Psoas muscle (tissue), 8 donors: ENCODE data around the gene ZDHHC4. TPM values are rescaled to one million over a fixed set of nuclear protein-coding genes. Genes with fewer than 3 reads are reported as not detected.
"Not testable (repeated sequence)": the region's sequence is repeated elsewhere in the genome, so short reads cannot be mapped to it uniquely, and the experiment has no call there.

Experiments used
- ATAC-seq, 4 donors: fragments of 200-7000 bp; cut with Tn5 transposase; one replicate each; pipeline ENCODE4 v1.9.1; 2020; ENCODE audit warnings: moderate library complexity in 3 of 4, mild to moderate bottlenecking in 2 of 4
- DNase-seq, 2 donors: peaks; one replicate each; pipeline ENCODE4 v3.0.0-alpha.2; 2020
- H3K27ac ChIP-seq: fragments of 200-600 bp; one replicate; pipeline ENCODE4 v1.8.0; 2022
- H3K27me3 ChIP-seq, 3 donors: fragments of 200-600 bp in 1 of 3; one replicate each; pipeline versions ENCODE4 v1.6.1 to v1.8.0; 2013 to 2022; ENCODE audit warnings: low read length in 2 of 3, mild to moderate bottlenecking in 2 of 3, moderate library complexity in 1 of 3; ENCODE audit not compliant: insufficient read depth in 3 of 3
- H3K36me3 ChIP-seq, 2 donors: fragments of 200-600 bp in 1 of 2; one replicate each; pipeline versions ENCODE4 v1.6.1 to v1.8.0; 2013 to 2022; ENCODE audit warnings: low read depth in 1 of 2, mild to moderate bottlenecking in 1 of 2, moderate library complexity in 1 of 2; ENCODE audit not compliant: insufficient read depth in 1 of 2
- H3K4me1 ChIP-seq: fragments of 200-600 bp; one replicate; pipeline ENCODE4 v1.8.0; 2022
- H3K4me3 ChIP-seq: fragments of 200-600 bp; one replicate; pipeline ENCODE4 v1.8.0; 2022; ENCODE audit warnings: mild to moderate bottlenecking
- H3K9me3 ChIP-seq: fragments of 200-600 bp; one replicate; pipeline ENCODE4 v1.8.0; 2022
- CTCF ChIP-seq: fragments of 200-600 bp; IDR thresholded peaks from one replicate; pipeline ENCODE4 v1.8.0; 2022; ENCODE audit warnings: antibody characterized with exemption
- WGBS, 3 donors: extraction: QIAGEN DNeasy Blood & Tissue Kit; methylation state at CpG; one replicate each; pipeline versions ENCODE4 v1.1.6 to v1.1.7; 2013; 5-methylcytosine and 5-hydroxymethylcytosine counted together
- intact Hi-C, 2 donors: fragments of 100-400 bp; cut with DNase I; formaldehyde crosslinking; loops; one replicate each; pipeline versions ENCODE4 v1.11.0 to v1.14.2; 2022
- polyA plus RNA-seq, 3 donors: library from polyadenylated mRNA; stranded (reverse); fragments of 200-250 nt; gene quantifications; one replicate each; pipeline ENCODE4 v1.2.3, GENCODE V29; 2013
- total RNA-seq, 4 donors: library from RNA; stranded (reverse); fragmentation: NEBNext Ultra II Directional in 2 of 4; extraction: Animal tissue kit (Norgen Biotek cat#: 25700) in 2 of 4; gene quantifications; one replicate each; pipeline versions ENCODE4 v1.2.1 to v1.2.4, GENCODE V29; 2021 to 2023
- donor health status: healthy with polysubstance abuse.
- donor health status: DM: no; HTN: no; CAD: no; lungs with moderate emphysema.
- donor health status: Bipolar disorder and iron deficiency.
- donor health status: healthy.
- donor health status: DM: yes; HTN: yes; CAD: no.
- donor health status: DM: no; HTN: no; CAD: no.
- donor health status: DM: no; HTN: no; CAD: no.
- donor health status: DM: yes; HTN: yes; CAD: no.

Gene ZDHHC4
- total and polyA plus RNA-seq, 7 donors, result 46.7 to 112 (median 60.0) TPM

- no peak for ATAC-seq
- H3K9me3 ChIP-seq, result no peaks in the 10 kb centered on the region
- H3K27ac ChIP-seq, result no peak overlapping the region
- no peak for DNase-seq
- no peak overlapping the region for H3K4me3 ChIP-seq
- H3K27me3 ChIP-seq, result no peaks in the 10 kb centered on the region
- WGBS, 3 donors, result 62 to 63% (median 63%) methylated on average over 11 of the region's 11 CpGs
- no peak for TF ChIP-seq CTCF
- intact Hi-C loops, result no loop called here
- no peaks in the 10 kb centered on the region for H3K36me3 ChIP-seq
- H3K4me1 ChIP-seq, result no peaks in the 10 kb centered on the region
Observed at GRCh38 chr7:6630007-6630849, 53.0 kb downstream of the ZDHHC4 start.

DNA sequence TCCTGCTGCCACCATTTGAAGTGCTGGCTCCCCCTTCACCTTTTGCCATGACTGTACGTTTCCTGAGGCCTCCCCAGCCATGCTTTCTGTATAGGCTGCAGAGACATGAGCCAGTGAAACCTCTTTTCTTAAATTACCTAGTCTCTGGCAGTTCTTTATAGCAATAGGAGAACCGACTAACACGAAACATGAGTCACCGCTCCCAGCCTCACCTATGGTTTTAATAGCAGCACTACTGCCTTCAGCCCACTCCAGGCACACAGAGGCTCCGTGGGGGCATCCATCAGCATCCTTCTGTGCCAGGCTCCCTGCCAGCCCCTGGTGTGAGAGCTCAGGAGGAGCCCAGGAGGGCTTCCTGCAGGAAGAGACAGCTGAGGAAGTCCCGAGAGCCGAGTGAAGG is 54.4 kb downstream of the ZDHHC4 start:
- Histone ChIP-seq H3K27me3 (no peaks in the 10 kb centered on the region), H3K4me1 (peaks cover 4% of the 10 kb centered on the region), H3K4me3 (no peak overlapping the region), H3K27ac (no peak overlapping the region), H3K9me3 (no peaks in the 10 kb centered on the region), H3K36me3 (no peaks in the 10 kb centered on the region)
- WGBS, 3 donors, result 56 to 68% (median 67%) methylated on average over 7 of the region's 7 CpGs
- intact Hi-C loops, result no loop called here
- ATAC-seq (no peak), DNase-seq (no peak)
- no peak for TF ChIP-seq CTCF

DNA sequence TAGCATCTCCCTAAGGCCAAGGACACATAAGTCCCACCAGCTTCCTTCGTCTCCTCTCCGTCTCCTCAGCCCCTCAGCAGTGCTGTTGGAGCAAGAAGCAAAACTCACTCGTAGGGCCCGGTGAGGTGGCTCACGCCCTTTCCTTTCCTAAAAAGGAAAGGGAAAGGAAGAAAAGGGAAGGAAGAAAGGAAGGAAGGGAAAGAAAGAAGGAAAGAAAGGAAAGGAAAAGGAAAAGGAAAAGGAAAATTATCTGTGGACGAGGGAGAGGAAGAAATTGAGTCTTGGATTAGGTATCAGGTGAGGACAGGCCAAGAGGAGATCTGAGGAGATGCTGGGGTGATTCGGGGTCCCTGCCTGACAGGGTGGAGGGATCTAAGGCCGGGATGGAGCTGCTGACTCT is 56.8 kb downstream of the ZDHHC4 start:
- H3K27ac ChIP-seq, result no peak overlapping the region
- no peaks in the 10 kb centered on the region for H3K9me3 ChIP-seq
- peaks cover 0 to 2% of the 10 kb centered on the region in 2 donors for H3K36me3 ChIP-seq
- 69 to 74% (median 69%) methylated on average over 8 of the region's 8 CpGs for WGBS, 3 donors
- no peak for DNase-seq
- H3K4me3 ChIP-seq, result no peak overlapping the region
- intact Hi-C loops, result no loop called here
- peaks cover 12% of the 10 kb centered on the region for H3K4me1 ChIP-seq
- no peak for ATAC-seq
- H3K27me3 ChIP-seq, result no peaks in the 10 kb centered on the region
- TF ChIP-seq CTCF, result no peak

DNA sequence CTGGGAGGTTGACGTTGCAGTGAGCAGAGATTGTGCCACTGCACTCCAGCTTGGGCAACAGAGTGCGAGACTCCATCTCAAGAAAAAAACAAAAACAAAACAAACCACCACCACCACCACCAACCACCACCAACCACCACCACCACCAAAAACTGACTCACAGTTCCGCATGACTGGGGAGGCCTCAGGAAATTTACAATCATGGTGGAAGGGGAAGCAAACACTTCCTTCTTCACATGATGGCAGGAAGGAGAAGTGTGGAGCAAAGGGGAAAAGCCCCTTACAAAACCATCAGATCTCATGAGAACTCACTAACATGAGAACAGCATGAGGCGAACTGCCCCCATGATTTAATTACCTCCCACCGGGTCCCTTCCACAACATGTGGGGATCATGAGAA is 57.7 kb downstream of the ZDHHC4 start:
- H3K4me1 ChIP-seq, result peaks cover 12% of the 10 kb centered on the region
- H3K27ac ChIP-seq, H3K9me3 ChIP-seq, ATAC-seq, H3K4me3 ChIP-seq, H3K27me3 ChIP-seq, DNase-seq, intact Hi-C loops: not testable (repeated sequence)
- WGBS, 3 donors, result 84 to 88% (median 87%) methylated on average over 5 of the region's 5 CpGs
- peaks cover 0 to 11% of the 10 kb centered on the region in 2 donors for H3K36me3 ChIP-seq

GRCh38 chr7:6636741-6637543 is 59.7 kb downstream of the ZDHHC4 start, which contains the start of gene ZNF316:
Gene ZNF316, plus strand, starts transcription at chr7:6637318. Its CDS starts 5,092 bp downstream, at chr7:6642410.
- peak within 1 kb of the TSS; percentile 87 for H3K27ac ChIP-seq
- WGBS, 3 donors, result 1% methylated on average over 45 to 104 of the region's 104 CpGs

More at GRCh38 chr7:6636741-6637543, 59.7 kb downstream of the ZDHHC4 start, which contains the start of gene ZNF316:
- peak; percentile 84 to 95 (median 92) for ATAC-seq
- Histone ChIP-seq H3K4me1 (peaks cover 12% of the 10 kb centered on the region), H3K27me3 (no peaks in the 10 kb centered on the region), H3K36me3 (peaks cover 0 to 22% of the 10 kb centered on the region in 2 donors), H3K9me3 (no peaks in the 10 kb centered on the region), H3K4me3 (peak within 1 kb of the TSS; percentile 96)
- TF ChIP-seq CTCF, result no peak
- intact Hi-C loops, result no loop called here
- peak; percentile 69 to 84 for DNase-seq
